ENCODE data around the gene CIRBP.

The CIRBP gene

DNA sequence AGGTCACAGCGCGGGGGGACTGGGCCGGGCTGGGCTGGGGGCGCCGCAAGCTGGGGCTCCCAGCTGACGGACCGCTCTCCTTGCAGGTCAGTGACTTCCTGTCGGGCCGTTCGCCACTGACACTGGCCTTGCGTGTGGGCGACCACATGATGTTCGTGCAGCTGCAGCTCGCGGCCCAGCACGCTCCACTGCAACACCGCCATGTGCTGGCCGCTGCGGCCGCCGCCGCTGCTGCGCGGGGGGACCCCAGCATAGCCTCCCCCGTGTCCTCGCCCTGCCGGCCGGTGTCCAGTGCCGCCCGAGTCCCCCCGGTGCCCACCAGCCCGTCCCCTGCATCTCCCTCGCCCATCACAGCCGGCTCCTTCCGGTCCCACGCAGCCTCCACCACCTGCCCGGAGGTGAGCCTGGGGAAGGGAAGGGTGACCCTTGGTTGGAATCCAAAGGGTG lies 15.0 kb upstream of the CIRBP start:
- TF ChIP-seq, protein P1, sequence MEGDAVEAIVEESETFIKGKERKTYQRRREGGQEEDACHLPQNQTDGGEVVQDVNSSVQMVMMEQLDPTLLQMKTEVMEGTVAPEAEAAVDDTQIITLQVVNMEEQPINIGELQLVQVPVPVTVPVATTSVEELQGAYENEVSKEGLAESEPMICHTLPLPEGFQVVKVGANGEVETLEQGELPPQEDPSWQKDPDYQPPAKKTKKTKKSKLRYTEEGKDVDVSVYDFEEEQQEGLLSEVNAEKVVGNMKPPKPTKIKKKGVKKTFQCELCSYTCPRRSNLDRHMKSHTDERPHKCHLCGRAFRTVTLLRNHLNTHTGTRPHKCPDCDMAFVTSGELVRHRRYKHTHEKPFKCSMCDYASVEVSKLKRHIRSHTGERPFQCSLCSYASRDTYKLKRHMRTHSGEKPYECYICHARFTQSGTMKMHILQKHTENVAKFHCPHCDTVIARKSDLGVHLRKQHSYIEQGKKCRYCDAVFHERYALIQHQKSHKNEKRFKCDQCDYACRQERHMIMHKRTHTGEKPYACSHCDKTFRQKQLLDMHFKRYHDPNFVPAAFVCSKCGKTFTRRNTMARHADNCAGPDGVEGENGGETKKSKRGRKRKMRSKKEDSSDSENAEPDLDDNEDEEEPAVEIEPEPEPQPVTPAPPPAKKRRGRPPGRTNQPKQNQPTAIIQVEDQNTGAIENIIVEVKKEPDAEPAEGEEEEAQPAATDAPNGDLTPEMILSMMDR (IDR thresholded peaks at IDR 0.05; ENCODE audit: low read depth, low read length): no peak
- TF ChIP-seq POLR2A (IDR thresholded peaks at IDR 0.05; ENCODE audit: extremely low read depth, insufficient read length): no peak
- TF ChIP-seq MYC (IDR thresholded peaks at IDR 0.05; ENCODE audit: low read depth, low read length): no peak
- TF ChIP-seq, protein P2, sequence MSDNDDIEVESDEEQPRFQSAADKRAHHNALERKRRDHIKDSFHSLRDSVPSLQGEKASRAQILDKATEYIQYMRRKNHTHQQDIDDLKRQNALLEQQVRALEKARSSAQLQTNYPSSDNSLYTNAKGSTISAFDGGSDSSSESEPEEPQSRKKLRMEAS (IDR thresholded peaks at IDR 0.05; ENCODE audit: low read depth, low read length): no peak
- no peak overlapping the region for H3K4me3 ChIP-seq (ENCODE audit: low read depth, low read length)
- no peak for DNase-seq (ENCODE audit: low read depth)

DNA sequence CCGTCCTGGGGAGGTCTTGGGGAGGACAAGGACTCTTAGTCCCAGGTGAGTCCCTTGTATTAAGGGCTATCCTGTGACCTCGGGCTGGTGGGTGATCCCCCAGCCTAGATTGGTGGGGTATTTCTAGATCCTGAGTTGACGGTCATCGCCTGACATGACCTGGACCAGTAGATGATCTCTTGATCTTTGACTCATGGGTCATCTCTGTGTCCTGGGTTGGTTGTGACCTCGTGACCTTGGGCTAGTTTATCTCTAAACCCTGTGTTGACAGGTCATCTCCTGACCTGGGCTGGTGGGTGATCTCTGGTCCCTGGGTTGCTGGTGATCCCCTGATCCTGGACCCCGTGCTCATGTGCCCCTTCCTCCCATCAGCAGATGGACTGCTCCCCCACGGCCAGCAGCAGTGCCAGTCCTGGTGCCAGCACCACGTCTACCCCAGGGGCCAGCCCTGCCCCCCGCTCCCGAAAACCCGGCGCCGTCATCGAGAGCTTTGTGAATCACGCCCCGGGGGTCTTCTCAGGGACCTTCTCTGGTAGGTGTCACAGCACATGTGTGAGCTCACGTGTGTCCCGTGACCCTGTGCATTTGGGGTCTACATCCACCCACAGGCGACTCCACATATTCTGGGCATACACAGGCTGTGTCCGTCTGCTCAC lies 14.5 kb upstream of the CIRBP start:
- TF ChIP-seq, protein P2 (IDR thresholded peaks at IDR 0.05; ENCODE audit: low read depth, low read length): no peak
- TF ChIP-seq POLR2A (IDR thresholded peaks at IDR 0.05; ENCODE audit: extremely low read depth, insufficient read length) (no peak), MYC (IDR thresholded peaks at IDR 0.05; ENCODE audit: low read depth, low read length) (no peak)
- TF ChIP-seq, protein P1 (IDR thresholded peaks at IDR 0.05; ENCODE audit: low read depth, low read length): no peak
- DNase-seq (ENCODE audit: low read depth): no peak
- H3K4me3 ChIP-seq (ENCODE audit: low read depth, low read length): no peak overlapping the region

DNA sequence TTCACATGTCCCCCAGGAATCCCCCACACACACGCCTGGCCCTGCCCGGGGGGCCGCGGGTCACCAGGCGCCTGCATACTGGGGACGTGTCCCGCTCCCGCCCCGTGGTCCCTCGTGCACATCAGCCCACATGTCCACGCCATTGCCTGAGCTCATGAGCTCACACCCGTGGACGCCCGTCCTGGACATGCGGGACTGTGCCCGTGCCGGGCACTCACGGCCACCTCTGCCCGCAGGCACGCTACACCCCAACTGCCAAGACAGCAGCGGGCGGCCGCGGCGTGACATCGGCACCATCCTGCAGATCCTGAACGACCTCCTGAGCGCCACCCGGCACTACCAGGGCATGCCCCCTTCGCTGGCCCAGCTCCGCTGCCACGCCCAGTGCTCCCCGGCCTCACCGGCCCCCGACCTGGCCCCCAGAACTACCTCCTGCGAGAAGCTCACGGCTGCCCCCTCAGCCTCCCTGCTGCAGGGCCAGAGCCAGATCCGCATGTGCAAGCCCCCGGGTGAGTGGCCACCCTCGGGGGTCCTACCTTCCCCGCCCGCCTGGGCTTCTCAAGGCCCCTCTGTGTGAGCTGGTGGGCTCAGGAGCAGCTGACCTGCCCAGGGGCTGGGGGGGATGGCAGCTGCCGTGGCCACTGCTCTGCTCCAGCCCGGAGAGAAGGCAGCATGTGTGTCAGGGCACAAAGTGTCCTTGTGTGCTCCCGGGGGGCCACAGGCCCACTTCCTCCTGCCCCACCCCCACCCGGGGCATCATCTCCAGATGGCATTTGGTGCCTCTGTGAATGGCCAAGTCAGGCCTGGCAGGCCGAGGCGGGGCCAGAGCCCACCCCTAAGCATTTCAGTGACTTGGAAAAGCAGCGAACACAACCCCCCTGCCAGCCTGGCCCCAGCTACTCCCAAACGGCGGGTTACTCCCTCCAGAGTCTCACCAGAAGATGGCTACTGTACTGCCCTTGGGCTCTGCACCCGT lies 13.7 kb upstream of the CIRBP start:
- DNase-seq (ENCODE audit: low read depth): no peak
- no peak overlapping the region for H3K4me3 ChIP-seq (ENCODE audit: low read depth, low read length)
- no peak for TF ChIP-seq POLR2A (IDR thresholded peaks at IDR 0.05; ENCODE audit: extremely low read depth, insufficient read length)
- TF ChIP-seq, protein P1 (IDR thresholded peaks at IDR 0.05; ENCODE audit: low read depth, low read length): no peak

DNA sequence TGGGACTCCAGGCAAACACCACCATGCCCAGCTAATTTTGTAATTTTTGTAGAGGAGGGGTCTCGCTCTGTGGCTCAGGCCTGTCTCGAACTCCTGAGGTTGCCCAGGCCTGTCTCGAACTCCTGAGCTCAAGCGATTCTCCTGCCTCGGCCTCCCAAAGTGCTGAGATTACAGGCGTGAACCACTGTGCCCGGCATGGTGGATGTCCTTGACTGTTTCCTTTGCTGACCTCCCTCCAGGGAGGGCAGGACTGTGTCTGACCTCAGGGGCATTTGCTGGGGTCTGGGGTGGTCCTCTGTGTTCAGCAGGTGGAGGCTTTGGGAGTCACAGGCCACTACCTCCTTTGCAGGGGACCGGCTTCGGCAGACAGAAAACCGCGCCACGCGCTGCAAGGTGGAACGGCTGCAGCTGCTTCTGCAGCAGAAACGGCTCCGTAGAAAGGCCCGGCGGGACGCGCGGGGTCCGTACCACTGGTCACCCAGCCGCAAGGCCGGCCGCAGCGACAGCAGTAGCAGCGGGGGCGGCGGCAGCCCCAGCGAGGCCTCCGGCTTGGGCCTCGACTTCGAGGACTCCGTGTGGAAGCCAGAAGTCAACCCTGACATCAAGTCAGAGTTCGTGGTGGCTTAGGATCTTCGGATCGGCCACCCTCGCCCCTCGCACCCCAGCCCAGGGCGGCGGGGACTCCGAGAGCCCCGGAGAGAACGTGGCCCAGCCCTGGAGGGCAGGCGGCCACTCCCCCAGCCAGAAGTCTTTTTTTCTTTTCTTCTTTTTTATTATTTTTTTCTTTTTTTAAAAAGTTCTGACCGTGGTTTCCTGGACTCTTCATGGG lies 12.3 kb upstream of the CIRBP start:
- no peak for DNase-seq (ENCODE audit: low read depth)
- TF ChIP-seq, protein P2 (IDR thresholded peaks at IDR 0.05; ENCODE audit: low read depth, low read length): no peak
- TF ChIP-seq MYC (IDR thresholded peaks at IDR 0.05; ENCODE audit: low read depth, low read length) (no peak), POLR2A (IDR thresholded peaks at IDR 0.05; ENCODE audit: extremely low read depth, insufficient read length) (no peak)
- TF ChIP-seq, protein P1 (IDR thresholded peaks at IDR 0.05; ENCODE audit: low read depth, low read length): no peak

DNA sequence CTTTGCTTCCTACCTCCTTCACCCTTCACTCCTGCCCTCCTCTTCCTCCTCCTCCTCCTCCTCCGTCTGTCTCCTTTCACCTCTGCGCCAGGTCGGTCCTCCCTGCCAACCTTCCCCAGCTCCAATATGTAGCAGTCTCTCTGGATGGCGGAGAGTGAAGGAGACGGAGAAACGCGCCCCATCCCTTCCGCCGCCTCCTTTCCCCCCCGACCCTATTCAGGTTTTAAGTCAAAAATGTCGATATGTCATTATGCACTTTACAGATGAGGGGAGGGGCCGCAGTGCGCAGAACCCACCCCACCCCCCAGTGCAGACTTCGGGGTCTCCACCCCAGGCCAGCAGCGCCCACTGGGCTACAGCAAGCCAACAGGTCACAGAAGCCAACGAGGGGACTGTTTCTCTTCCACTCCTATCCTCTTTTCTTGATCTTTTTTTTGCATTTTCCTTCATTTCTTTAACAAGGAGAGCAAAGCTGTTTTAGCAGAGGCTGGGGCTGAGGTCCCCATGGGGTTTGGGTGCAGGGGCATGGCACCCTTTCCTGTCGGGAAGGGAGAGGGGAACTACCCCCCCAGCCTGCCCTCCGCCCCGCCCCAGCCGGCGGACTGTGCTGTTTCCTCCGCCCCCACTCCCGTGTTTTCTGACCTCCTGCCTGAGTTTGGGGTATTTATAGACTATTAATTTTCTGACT lies 11.5 kb upstream of the CIRBP start:
- TF ChIP-seq MYC (IDR thresholded peaks at IDR 0.05; ENCODE audit: low read depth, low read length) (no peak), POLR2A (IDR thresholded peaks at IDR 0.05; ENCODE audit: extremely low read depth, insufficient read length) (no peak)
- TF ChIP-seq, protein P2 (IDR thresholded peaks at IDR 0.05; ENCODE audit: low read depth, low read length): no peak
- TF ChIP-seq, protein P1 (IDR thresholded peaks at IDR 0.05; ENCODE audit: low read depth, low read length): no peak
- no peak overlapping the region for H3K4me3 ChIP-seq (ENCODE audit: low read depth, low read length)
- no peak for DNase-seq (ENCODE audit: low read depth)

More for the DNA sequence above, 12.3 kb upstream of the CIRBP start:
- no peak overlapping the region for H3K4me3 ChIP-seq (ENCODE audit: low read depth, low read length)
